K562 (cell line): Measurements from ENCODE around the gene EFCC1. TPM values are rescaled to one million over a fixed set of nuclear protein-coding genes. Genes with fewer than 3 reads are reported as not detected.

ENCODE experiments used
- ATAC-seq: fragments of 200-7000 bp; cut with Tn5 transposase; 3 replicates; pipeline ENCODE4 v1.9.1; 2020; ENCODE audit warnings: moderate library complexity
- BruUV-seq: library from RNA; stranded (reverse); fragments of 400-500 nt; replicated peaks from 2 replicates; lab custom pipeline; 2021; lab: Mats Ljungman, UMichigan
- CTCF ChIA-PET: fragments of 300-600 bp; formaldehyde crosslinking; extraction: SDS; loops from one replicate; lab custom pipeline; 2021; ENCODE audit warnings: low intra/inter-chr PET ratio; lab: Yijun Ruan, JAX
- POLR2A ChIA-PET: fragments of 300-600, 350-650 bp; sonication (Branson Sonifier 250); formaldehyde crosslinking; extraction: SDS; loops from one replicate; lab custom pipeline; 2021; ENCODE audit warnings: antibody characterized with exemption, inconsistent platforms; lab: Yijun Ruan, JAX
- DNase-seq, 4 experiments: peaks; one replicate each; pipeline versions ENCODE4 v3.0.0 to v3.0.0-alpha.2; 2011 to 2018; ENCODE audit warnings: low spot score in 3 of 4, mixed read lengths in 3 of 4; ENCODE audit errors: extremely low read depth in 1 of 4
- FAIRE-seq: peaks from 2 replicates; lab custom pipeline; 2011; peaks lifted over from hg19 to GRCh38; lab: Jason Lieb, UNC
- H2AFZ ChIP-seq: 2 replicates; pipeline ENCODE4 v1.6.0; 2011; ENCODE audit warnings: low read depth, low read length, control low read depth, inconsistent platforms
- H3K27ac ChIP-seq: fragments of 200-600 bp; 3 replicates; pipeline ENCODE4 v1.8.0; 2011; ENCODE audit warnings: low read depth, mild to moderate bottlenecking, control low read depth, inconsistent platforms, low read length, moderate library complexity, mixed read lengths; ENCODE audit errors: extremely low read depth
- H3K27me3 ChIP-seq, 2 experiments: fragments of 300-600 bp in 1 of 2; 2 replicates in 1 of 2; 3 replicates in 1 of 2; pipeline versions ENCODE4 v1.6.0 to v1.8.0; 2011; ENCODE audit warnings: inconsistent platforms in 2 of 2, low read length in 2 of 2, mild to moderate bottlenecking in 1 of 2, mixed read lengths in 1 of 2, moderate library complexity in 1 of 2; ENCODE audit not compliant: control insufficient read depth in 2 of 2, insufficient read depth in 2 of 2
- H3K36me3 ChIP-seq: fragments of 300-600 bp; 3 replicates; pipeline ENCODE4 v1.8.0; 2011; ENCODE audit warnings: mild to moderate bottlenecking, low read length, inconsistent platforms; ENCODE audit not compliant: control insufficient read depth, insufficient read depth
- H3K4me1 ChIP-seq, 2 experiments: fragments of 200-600 bp in 1 of 2; replicated peaks in 1 of 2; 2 replicates in 1 of 2; 3 replicates in 1 of 2; pipeline versions ENCODE4 v1.5.1 to v1.8.0; 2011; ENCODE audit warnings: inconsistent platforms in 2 of 2, low read length in 2 of 2, mild to moderate bottlenecking in 1 of 2, mixed read lengths in 1 of 2, moderate library complexity in 1 of 2; ENCODE audit not compliant: control insufficient read depth in 2 of 2, insufficient read depth in 2 of 2
- H3K4me2 ChIP-seq: 2 replicates; pipeline ENCODE4 v1.6.1; 2011; ENCODE audit warnings: low read length, control low read depth, inconsistent platforms, mixed read lengths; ENCODE audit not compliant: insufficient read depth
- H3K4me3 ChIP-seq: fragments of 200-600 bp; sonication (generic), shearing (Covaris generic); 2 replicates; pipeline ENCODE4 v1.5.1; 2016; ENCODE audit warnings: control low read depth, inconsistent platforms
- H3K79me2 ChIP-seq: fragments of 200-600 bp; 3 replicates; pipeline ENCODE4 v1.8.0; 2011; ENCODE audit warnings: low read length, inconsistent platforms; ENCODE audit not compliant: control insufficient read depth, insufficient read depth
- H3K9ac ChIP-seq, 2 experiments: 2 replicates each; pipeline versions ENCODE4 v1.6.0 to v1.6.1; 2011; ENCODE audit warnings: low read depth in 2 of 2, low read length in 2 of 2, control low read depth in 1 of 2, inconsistent platforms in 1 of 2, mild to moderate bottlenecking in 1 of 2, mixed read lengths in 1 of 2; ENCODE audit not compliant: insufficient read depth in 1 of 2
- H3K9me1 ChIP-seq: one replicate; pipeline ENCODE4 v1.6.0; 2011; ENCODE audit warnings: inconsistent platforms, mild to moderate bottlenecking, low read length, moderate library complexity; ENCODE audit not compliant: control insufficient read depth, insufficient read depth
- H3K9me3 ChIP-seq: replicated peaks from 2 replicates; pipeline ENCODE4 v1.5.1; 2011; ENCODE audit warnings: low read depth, low read length, inconsistent platforms; ENCODE audit not compliant: control insufficient read depth, insufficient read depth
- H4K20me1 ChIP-seq: replicated peaks from 2 replicates; pipeline ENCODE4 v1.6.1; 2011; ENCODE audit warnings: low read length, inconsistent platforms, mixed read lengths; ENCODE audit not compliant: control insufficient read depth, insufficient read depth
- BDP1 ChIP-seq: IDR thresholded peaks from 3 replicates; pipeline ENCODE4 v1.6.1; 2011; ENCODE audit not compliant: insufficient read length, insufficient read depth
- CBFB ChIP-seq: sonication (generic); formaldehyde crosslinking; IDR thresholded peaks from 2 replicates; pipeline ENCODE4 v1.4.0; 2020; ENCODE audit warnings: mild to moderate bottlenecking, missing genetic modification reagents
- HMG20B ChIP-seq: fragments of 250-450 bp; sonication (Bioruptor Pico); IDR thresholded peaks from 2 replicates; pipeline ENCODE4 v1.5.0; 2021; ENCODE audit warnings: mild to moderate bottlenecking
- MECOM ChIP-seq: fragments of 250-450 bp; sonication (Bioruptor Pico); IDR thresholded peaks from 2 replicates; pipeline ENCODE4 v1.8.0; 2022; ENCODE audit warnings: inconsistent platforms
- MIER1 ChIP-seq: fragments of 450-650 bp; IDR thresholded peaks from 2 replicates; pipeline ENCODE4 v1.6.1; 2016; ENCODE audit warnings: antibody characterized with exemption, mild to moderate bottlenecking, low read depth
- MTA3 ChIP-seq: fragments of 450-650 bp; formaldehyde crosslinking; IDR thresholded peaks from 2 replicates; pipeline ENCODE4 v1.6.1; 2017; ENCODE audit warnings: mild to moderate bottlenecking, borderline replicate concordance
- NBN ChIP-seq: fragments of 450-650 bp; IDR thresholded peaks from 2 replicates; pipeline ENCODE4 v1.6.1; 2016; ENCODE audit warnings: low read depth, mild to moderate bottlenecking
- RERE ChIP-seq: sonication (generic); formaldehyde crosslinking; IDR thresholded peaks from 2 replicates; pipeline ENCODE4 v1.8.0; 2023; ENCODE audit warnings: missing genetic modification reagents, mild to moderate bottlenecking, borderline replicate concordance
- XRCC3 ChIP-seq: fragments of 450-650 bp; IDR thresholded peaks from 2 replicates; pipeline ENCODE4 v1.6.1; 2017; ENCODE audit warnings: mild to moderate bottlenecking, moderate library complexity
- ZNF354B ChIP-seq: fragments of 250-450 bp; sonication (Bioruptor Pico); IDR thresholded peaks from 2 replicates; pipeline ENCODE4 v1.4.0; 2020
- ZNF586 ChIP-seq: fragments of 450-650 bp; formaldehyde crosslinking; conservative IDR thresholded peaks from 2 replicates; pipeline ENCODE4 v1.4.0; 2020; ENCODE audit warnings: mild to moderate bottlenecking, moderate library complexity
- ZZZ3 ChIP-seq: fragments of 450-650 bp; IDR thresholded peaks from 2 replicates; pipeline ENCODE4 v1.6.1; 2016; ENCODE audit warnings: antibody characterized with exemption, mild to moderate bottlenecking, moderate library complexity
- WGBS: fragments of 100-300 bp; shearing (Covaris generic); methylation state at CpG from one replicate; pipeline ENCODE4 v1.1.6; 2016; ENCODE audit warnings: low coverage, mixed read lengths; ENCODE audit not compliant: insufficient coverage; ENCODE audit errors: missing lambda C conversion rate; 5-methylcytosine and 5-hydroxymethylcytosine counted together
- in situ Hi-C: fragments of 300-500 bp; cut with MboI; formaldehyde crosslinking; loops from 4 replicates; pipeline ENCODE4 v1.15.0; 2018; ENCODE audit warnings: inconsistent platforms, mixed read lengths
- intact Hi-C: fragments of 100-400 bp; cut with micrococcal nuclease; formaldehyde crosslinking; loops from 2 replicates; pipeline ENCODE4 v1.14.2; 2022
- polyA plus RNA-seq, 8 experiments: library from polyadenylated mRNA; depleted of rRNA in 4 of 8; stranded (reverse) in 5 of 8; unstranded in 3 of 8; fragments of >200 nt; fragmentation: Nextera tagmentation in 2 of 8; fragmentation: Illumina TruSeq in 1 of 8; extraction: Ambion mirVana in 2 of 8; extraction: Trizol in 1 of 8; gene quantifications; 2 replicates each; pipeline versions ENCODE4 v1.2.1 to v1.2.3, GENCODE V29; 2011 to 2014; ENCODE audit warnings: inconsistent platforms in 1 of 8, missing spikeins in 1 of 8
- total RNA-seq, 7 experiments: library from RNA; depleted of rRNA in 6 of 7; stranded (reverse); fragments of >200 nt in 6 of 7; fragmentation: Illumina TruSeq in 2 of 7; extraction: Trizol in 2 of 7; gene quantifications; 2 replicates each; pipeline versions ENCODE4 v1.2.1 to v1.2.3, GENCODE V29; 2011 to 2021; ENCODE audit warnings: low replicate concordance in 1 of 7
- TF ChIP-seq, protein P1 (sequence below): fragments of 450-650 bp; IDR thresholded peaks from 2 replicates; pipeline ENCODE4 v1.7.0; 2016; ENCODE audit warnings: borderline replicate concordance

Gene EFCC1
- total and polyA plus RNA-seq, 9 of the 15 experiments (the other 6 are each of a cell fraction or from before 2014, with no cell fraction given), result not detected

GRCh38 chr3:129020691-129021090 lies 19.6 kb downstream of the EFCC1 start (continued):
- TF ChIP-seq RERE (CRISPR knock-in tag) (no peak), BDP1 (no peak)

DNA sequence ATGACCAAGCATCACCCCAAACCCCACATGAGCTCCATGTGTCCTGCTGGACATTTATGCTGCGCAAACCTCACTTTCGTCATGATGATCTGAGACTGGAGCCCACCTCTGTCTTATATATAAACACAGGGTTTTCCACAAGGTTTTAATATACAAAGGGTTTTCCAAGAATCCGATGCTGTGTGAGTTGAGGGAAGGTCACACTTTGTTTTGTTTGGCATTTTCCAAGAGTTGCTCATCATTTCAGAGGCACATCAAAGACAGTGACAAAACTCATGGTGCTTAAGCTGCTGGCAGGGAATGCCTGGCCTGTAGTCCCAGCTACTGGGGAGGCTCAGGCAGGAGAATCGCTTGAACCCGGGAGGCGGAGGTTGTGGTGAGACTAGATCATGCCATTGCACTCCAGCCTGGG lies 20.0 kb downstream of the EFCC1 start:
- Histone ChIP-seq H3K9me3 (no peaks in the 10 kb centered on the region), H3K27me3 (no peaks in the 10 kb centered on the region), H3K9me1 (no peaks in the 10 kb centered on the region), H4K20me1 (0 out of 2 replicates have a peak, but pooled peaks cover 10% of the 10 kb centered on the region), H3K4me1 (peaks cover 17 to 32% of the 10 kb centered on the region in 2 experiments), H3K9ac (no peak overlapping the region), H3K27ac (no peak overlapping the region), H3K4me2 (no peak overlapping the region), H3K36me3 (no peaks in the 10 kb centered on the region), H2AFZ (no peak overlapping the region), H3K79me2 (no peaks in the 10 kb centered on the region), H3K4me3 (no peak overlapping the region)
- CTCF ChIA-PET, result no interaction called here
- FAIRE-seq (no peak), DNase-seq (no peak), ATAC-seq (no peak)
- intact Hi-C loops, result loop anchor here (10.0 kb wide), 1 partner anchor 64 kb away; no protein-coding TSS in a partner anchor
- WGBS, result 56% methylated on average over 4 of the region's 6 CpGs
- POLR2A ChIA-PET, result no interaction called here
- in situ Hi-C loops, result no loop called here
- BruUV-seq, result no TSS peak
- TF ChIP-seq, protein P1, sequence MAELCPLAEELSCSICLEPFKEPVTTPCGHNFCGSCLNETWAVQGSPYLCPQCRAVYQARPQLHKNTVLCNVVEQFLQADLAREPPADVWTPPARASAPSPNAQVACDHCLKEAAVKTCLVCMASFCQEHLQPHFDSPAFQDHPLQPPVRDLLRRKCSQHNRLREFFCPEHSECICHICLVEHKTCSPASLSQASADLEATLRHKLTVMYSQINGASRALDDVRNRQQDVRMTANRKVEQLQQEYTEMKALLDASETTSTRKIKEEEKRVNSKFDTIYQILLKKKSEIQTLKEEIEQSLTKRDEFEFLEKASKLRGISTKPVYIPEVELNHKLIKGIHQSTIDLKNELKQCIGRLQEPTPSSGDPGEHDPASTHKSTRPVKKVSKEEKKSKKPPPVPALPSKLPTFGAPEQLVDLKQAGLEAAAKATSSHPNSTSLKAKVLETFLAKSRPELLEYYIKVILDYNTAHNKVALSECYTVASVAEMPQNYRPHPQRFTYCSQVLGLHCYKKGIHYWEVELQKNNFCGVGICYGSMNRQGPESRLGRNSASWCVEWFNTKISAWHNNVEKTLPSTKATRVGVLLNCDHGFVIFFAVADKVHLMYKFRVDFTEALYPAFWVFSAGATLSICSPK, result no peak
- no peak for TF ChIP-seq MTA3
- TF ChIP-seq ZZZ3, result no peak
- no peak for TF ChIP-seq ZNF354B (CRISPR knock-in tag)
- no peak for TF ChIP-seq CBFB
- no peak for TF ChIP-seq ZNF586 (CRISPR knock-in tag)
- no peak for TF ChIP-seq MECOM (CRISPR knock-in tag)
- no peak for TF ChIP-seq HMG20B (CRISPR knock-in tag)
- no peak for TF ChIP-seq MIER1
- no peak for TF ChIP-seq XRCC3
- no peak for TF ChIP-seq NBN
